Endothelial cell of umbilical vein (primary cell): ENCODE results near the gene MRPS16. TPM values are rescaled to one million over a fixed set of nuclear protein-coding genes. Genes with fewer than 3 reads are reported as not detected.

Experiments used
- BruUV-seq: library from RNA; stranded (reverse); fragments of 400-500 nt; replicated peaks from 2 replicates; lab custom pipeline; 2021; lab: Mats Ljungman, UMichigan
- CTCF ChIA-PET: fragments of 300-600, 350-600 bp; sonication (Branson Sonifier 250); formaldehyde crosslinking; loops from one replicate; lab custom pipeline; 2021; ENCODE audit warnings: antibody characterized with exemption, inconsistent platforms; lab: Charles Lee
- POLR2A ChIA-PET: fragments of 300-600, 350-600 bp; sonication (Branson Sonifier 250); formaldehyde crosslinking; loops from one replicate; lab custom pipeline; 2021; ENCODE audit warnings: antibody characterized with exemption, inconsistent platforms; lab: Charles Lee
- DNase-seq: peaks from one replicate; pipeline ENCODE4 v3.0.0-alpha.2; 2011; ENCODE audit warnings: low read depth, low spot score
- FAIRE-seq: peaks from 2 replicates; lab custom pipeline; 2011; peaks lifted over from hg19 to GRCh38; lab: Jason Lieb, UNC
- H2AFZ ChIP-seq: 2 replicates; pipeline ENCODE4 v1.6.0; 2012; ENCODE audit warnings: low read depth, low read length, control low read depth, inconsistent platforms
- H3K27ac ChIP-seq: 2 replicates; pipeline ENCODE4 v1.5.1; 2011; ENCODE audit warnings: low read depth, mild to moderate bottlenecking, control low read depth, low read length, moderate library complexity; ENCODE audit not compliant: insufficient read depth
- H3K27me3 ChIP-seq, 2 experiments: 2 replicates each; pipeline versions ENCODE4 v1.6.0 to v1.6.1; 2011; ENCODE audit warnings: low read length in 2 of 2, mixed read lengths in 1 of 2; ENCODE audit not compliant: control insufficient read depth in 2 of 2, insufficient read depth in 2 of 2
- H3K36me3 ChIP-seq, 2 experiments: 2 replicates in 1 of 2; 3 replicates in 1 of 2; pipeline ENCODE4 v1.5.1; 2011; ENCODE audit warnings: low read length in 2 of 2, mild to moderate bottlenecking in 1 of 2, moderate library complexity in 1 of 2; ENCODE audit not compliant: control insufficient read depth in 2 of 2, insufficient read depth in 2 of 2; ENCODE audit errors: extremely low read depth in 1 of 2
- H3K4me1 ChIP-seq: 3 replicates; pipeline ENCODE4 v1.5.1; 2011; ENCODE audit warnings: mild to moderate bottlenecking, low read length; ENCODE audit not compliant: control insufficient read depth, insufficient read depth; ENCODE audit errors: extremely low read depth
- H3K4me2 ChIP-seq: 2 replicates; pipeline ENCODE4 v1.6.1; 2011; ENCODE audit warnings: low read length, control low read depth, mixed read lengths; ENCODE audit not compliant: insufficient read depth
- H3K4me3 ChIP-seq, 3 experiments: fragments of 200-600 bp in 1 of 3; sonication (generic), shearing (Covaris generic) in 1 of 3; replicated peaks in 1 of 3; 2 replicates each; pipeline ENCODE4 v1.5.1; 2011 to 2016; ENCODE audit warnings: control low read depth in 3 of 3, low read length in 3 of 3, mild to moderate bottlenecking in 2 of 3, inconsistent platforms in 1 of 3, low read depth in 1 of 3, moderate library complexity in 1 of 3; ENCODE audit not compliant: insufficient read depth in 1 of 3
- H3K79me2 ChIP-seq: 2 replicates; pipeline ENCODE4 v1.6.0; 2012; ENCODE audit warnings: low read length, inconsistent platforms; ENCODE audit not compliant: control insufficient read depth, insufficient read depth
- H3K9ac ChIP-seq: replicated peaks from 2 replicates; pipeline ENCODE3; 2011; ENCODE audit warnings: low read length, control low read depth; ENCODE audit not compliant: insufficient read depth; ENCODE audit errors: extremely low read depth
- H3K9me1 ChIP-seq: replicated peaks from 3 replicates; pipeline ENCODE4 v1.6.0; 2011; ENCODE audit warnings: mild to moderate bottlenecking, low read length; ENCODE audit not compliant: control insufficient read depth, insufficient read depth; ENCODE audit errors: extremely low read depth
- H3K9me3 ChIP-seq: replicated peaks from 2 replicates; pipeline ENCODE4 v1.5.1; 2012; ENCODE audit warnings: low read length, inconsistent platforms; ENCODE audit not compliant: control insufficient read depth, insufficient read depth
- H4K20me1 ChIP-seq: replicated peaks from 2 replicates; pipeline ENCODE3; 2011; ENCODE audit warnings: mild to moderate bottlenecking, low read length; ENCODE audit not compliant: control insufficient read depth, insufficient read depth; ENCODE audit errors: extremely low read depth
- CTCF ChIP-seq, 2 donors: IDR thresholded peaks; 1 replicate in 1 of 2; 2 replicates in 1 of 2; pipeline ENCODE4 v1.5.1; 2011; ENCODE audit warnings: low read length in 2 of 2, mild to moderate bottlenecking in 2 of 2, moderate library complexity in 2 of 2, control low read depth in 1 of 2, inconsistent platforms in 1 of 2, low read depth in 1 of 2; ENCODE audit not compliant: insufficient read depth in 1 of 2; ENCODE audit errors: extremely low read depth in 1 of 2
- EZH2 ChIP-seq: IDR thresholded peaks from 2 replicates; pipeline ENCODE4 v1.6.1; 2012; ENCODE audit warnings: borderline replicate concordance, low read depth, mild to moderate bottlenecking, moderate library complexity, low read length, inconsistent platforms; ENCODE audit not compliant: severe bottlenecking
- FOS ChIP-seq: IDR thresholded peaks from 2 replicates; pipeline ENCODE4 v1.6.1; 2011; ENCODE audit warnings: mild to moderate bottlenecking, low read length, moderate library complexity, borderline replicate concordance; ENCODE audit not compliant: insufficient read depth
- GATA2 ChIP-seq: IDR thresholded peaks from 2 replicates; pipeline ENCODE4 v1.7.0; 2011; ENCODE audit warnings: low read depth, mild to moderate bottlenecking, moderate library complexity, mixed read lengths, low read length; ENCODE audit not compliant: insufficient read length, insufficient read depth
- JUN ChIP-seq: IDR thresholded peaks from 2 replicates; pipeline ENCODE4 v1.6.1; 2011; ENCODE audit warnings: borderline replicate concordance, low read depth; ENCODE audit not compliant: insufficient read length, insufficient read depth
- MYC ChIP-seq: IDR thresholded peaks from one replicate; pipeline ENCODE4 v1.6.1; 2011; ENCODE audit warnings: mild to moderate bottlenecking, low read depth, low read length
- POLR2A ChIP-seq: IDR thresholded peaks from 2 replicates; pipeline ENCODE4 v1.6.1; 2012; ENCODE audit warnings: low read depth, mild to moderate bottlenecking, control low read depth, low read length
- POLR2AphosphoS5 ChIP-seq: IDR thresholded peaks from 2 replicates; pipeline ENCODE4 v1.6.1; 2012; ENCODE audit warnings: low read depth, mild to moderate bottlenecking, control low read depth, low read length, moderate library complexity; ENCODE audit not compliant: insufficient read depth
- dilution Hi-C: fragments of 300-500 bp; cut with MboI; formaldehyde crosslinking; loops from one replicate; pipeline ENCODE4 v1.15.0; 2019; ENCODE audit warnings: low sequenced_read_pairs; ENCODE audit not compliant: extremely low pct_ligation_motif_present
- intact Hi-C: fragments of 100-400 bp; cut with micrococcal nuclease; formaldehyde crosslinking; loops from one replicate; pipeline ENCODE4 v1.10.0; 2022
- polyA plus RNA-seq, 4 experiments: library from polyadenylated mRNA; depleted of rRNA in 3 of 4; stranded (reverse) in 3 of 4; unstranded in 1 of 4; fragments of >200 nt; gene quantifications; 2 replicates each; pipeline versions ENCODE4 v1.2.1 to v1.2.3, GENCODE V29; 2011 to 2012; ENCODE audit warnings: missing spikeins in 1 of 4
- total RNA-seq: library from RNA; stranded (reverse); gene quantifications from 2 replicates; pipeline ENCODE4 v1.2.3, GENCODE V29; 2021
- TF ChIP-seq, protein P1 (sequence below): IDR thresholded peaks from 2 replicates; pipeline ENCODE4 v1.6.1; 2011; ENCODE audit not compliant: insufficient read depth, insufficient read length

MRPS16 gene
- total and polyA plus RNA-seq, 2 donors (not counting 3 experiments of a cell fraction or from before 2014, with no cell fraction given): 86.0 to 161 TPM

GRCh38 chr10:73238990-73239566, 13.4 kb downstream of the MRPS16 start:
- FAIRE-seq (no peak), DNase-seq (no peak)
- intact Hi-C loops (no loop called here), dilution Hi-C loops (no loop called here)
- no peak for TF ChIP-seq MYC
- no peak for TF ChIP-seq FOS
- TF ChIP-seq EZH2: no peak
- TF ChIP-seq POLR2A: no peak
- no peak for TF ChIP-seq CTCF (IDR thresholded peaks at IDR 0.05; ENCODE audit: extremely low read depth in 1 of 2, insufficient read depth in 1 of 2, low read depth in 1 of 2, low read length in 2 of 2)
- TF ChIP-seq JUN: no peak
- TF ChIP-seq GATA2: no peak
- no peak for TF ChIP-seq POLR2AphosphoS5
- TF ChIP-seq, protein P1, sequence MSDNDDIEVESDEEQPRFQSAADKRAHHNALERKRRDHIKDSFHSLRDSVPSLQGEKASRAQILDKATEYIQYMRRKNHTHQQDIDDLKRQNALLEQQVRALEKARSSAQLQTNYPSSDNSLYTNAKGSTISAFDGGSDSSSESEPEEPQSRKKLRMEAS: no peak
- Histone ChIP-seq H3K36me3 (peaks cover 14 to 20% of the 10 kb centered on the region in 2 experiments), H3K4me1 (peaks cover 4% of the 10 kb centered on the region), H3K9ac (no peak overlapping the region), H3K9me1 (no peaks in the 10 kb centered on the region), H3K4me2 (no peak overlapping the region), H4K20me1 (no peaks in the 10 kb centered on the region), H3K27me3 (no peaks in the 10 kb centered on the region), H3K27ac (no peak overlapping the region), H3K9me3 (no peaks in the 10 kb centered on the region), H3K4me3 (no peak overlapping the region), H3K79me2 (peaks cover 8% of the 10 kb centered on the region), H2AFZ (no peak overlapping the region)
- POLR2A ChIA-PET: no interaction called here
- CTCF ChIA-PET: interaction anchor here (0.6 to 1.1 kb wide), 2 partner anchors 18 to 70 kb away, joined by 3 read pairs; no protein-coding TSS in a partner anchor
- BruUV-seq: no TSS peak
